GM18951 (cell line): ENCODE results near the gene CCDC74B.
"Not testable (repeated sequence)": the region's sequence is repeated elsewhere in the genome, so short reads cannot be mapped to it uniquely, and the experiment has no call there.

ENCODE experiments used
- POLR2A ChIP-seq: IDR thresholded peaks from 4 replicates; pipeline ENCODE4 v1.6.1; 2011; ENCODE audit warnings: mild to moderate bottlenecking; ENCODE audit not compliant: insufficient read length, insufficient read depth; ENCODE audit errors: extremely low read depth
- in situ Hi-C: fragments of 300-500 bp; cut with MboI; formaldehyde crosslinking; loops from one replicate; pipeline ENCODE4 v1.12.0; 2022; ENCODE audit warnings: low sequenced_read_pairs, mixed read lengths, inconsistent platforms; ENCODE audit not compliant: unreplicated experiment

Gene CCDC74B

DNA sequence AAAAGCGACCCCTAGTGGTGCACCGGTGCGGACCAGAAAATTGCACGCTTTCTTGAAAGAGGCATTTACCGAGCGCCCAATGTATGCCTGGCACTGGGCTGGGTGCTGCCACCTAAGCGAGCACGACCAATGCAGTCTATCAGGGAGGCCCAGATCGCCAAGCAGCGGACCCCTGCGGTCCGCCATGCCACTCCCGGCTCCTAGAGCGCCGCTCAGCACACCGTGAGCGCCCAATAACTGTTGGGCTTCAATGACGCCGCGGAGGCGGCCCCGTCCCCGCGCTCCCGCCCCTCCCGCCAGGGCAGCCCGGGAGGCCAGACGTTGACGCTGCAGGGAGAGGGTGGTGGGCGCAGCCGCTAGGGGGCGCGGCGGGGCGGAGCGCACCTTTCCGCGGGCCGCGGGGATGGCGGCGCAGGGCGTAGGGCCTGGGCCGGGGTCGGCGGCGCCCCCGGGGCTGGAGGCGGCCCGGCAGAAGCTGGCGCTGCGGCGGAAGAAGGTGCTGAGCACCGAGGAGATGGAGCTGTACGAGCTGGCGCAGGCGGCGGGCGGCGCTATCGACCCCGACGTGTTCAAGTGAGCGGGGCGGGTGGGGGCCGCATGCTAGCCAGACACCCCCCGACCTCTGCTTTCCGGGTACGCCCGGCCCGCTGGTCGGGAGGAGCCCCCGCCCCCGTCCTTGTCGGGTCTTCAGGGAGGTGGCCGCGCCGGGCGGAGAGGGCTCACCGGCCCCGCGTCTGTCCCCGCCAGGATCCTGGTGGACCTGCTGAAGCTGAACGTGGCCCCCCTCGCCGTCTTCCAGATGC lies 37.2 kb upstream of the CCDC74B start, which contains the start of gene MZT2B:
Gene MZT2B (plus strand): TSS at position 383 of the 803 bp plus-strand sequence. CDS start 21 bp downstream, at position 404.
- in situ Hi-C loops: loop anchor here (25.0 kb wide), 1 partner anchor 155 kb away; the partner anchor contains the start of gene IMP4
- peak; percentile 81 for TF ChIP-seq POLR2A

DNA sequence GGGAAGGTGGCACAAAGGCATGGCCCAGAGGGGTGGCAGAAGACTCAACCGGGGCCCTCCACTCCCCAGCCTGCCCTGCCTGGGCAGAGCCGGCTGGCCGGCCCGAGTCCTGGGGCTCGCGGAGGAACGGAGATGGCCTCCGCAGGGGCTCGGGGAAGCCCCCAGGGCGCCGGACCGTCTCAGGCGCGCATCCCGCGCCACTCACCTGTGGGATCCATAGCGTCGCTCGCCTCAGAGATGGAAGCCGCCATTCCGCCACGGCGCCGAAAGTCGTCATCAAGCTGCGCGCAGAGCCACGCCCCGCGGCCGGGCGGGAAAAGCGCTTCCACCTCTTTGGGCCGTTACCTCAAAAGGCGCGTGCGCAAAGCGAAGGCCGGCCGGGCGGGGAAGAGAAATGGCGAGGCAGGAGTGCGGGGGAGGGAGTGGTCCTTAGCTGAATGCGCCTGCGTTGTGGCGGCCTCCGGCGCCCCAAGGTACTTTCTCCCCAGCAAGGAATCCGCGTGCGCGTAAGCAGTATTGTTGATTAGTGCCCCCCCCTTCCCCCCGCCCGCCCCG lies 36.5 kb upstream of the CCDC74B start, which contains the start of gene SMPD4:
Gene SMPD4 (minus strand): TSS at position 278 of the 555 bp plus-strand sequence. CDS start 5,010 bp downstream, outside the sequence.
- peak; percentile 66 for TF ChIP-seq POLR2A
- in situ Hi-C loops: loop anchor here (25.0 kb wide), 1 partner anchor 156 kb away; the partner anchor contains the start of gene IMP4

DNA sequence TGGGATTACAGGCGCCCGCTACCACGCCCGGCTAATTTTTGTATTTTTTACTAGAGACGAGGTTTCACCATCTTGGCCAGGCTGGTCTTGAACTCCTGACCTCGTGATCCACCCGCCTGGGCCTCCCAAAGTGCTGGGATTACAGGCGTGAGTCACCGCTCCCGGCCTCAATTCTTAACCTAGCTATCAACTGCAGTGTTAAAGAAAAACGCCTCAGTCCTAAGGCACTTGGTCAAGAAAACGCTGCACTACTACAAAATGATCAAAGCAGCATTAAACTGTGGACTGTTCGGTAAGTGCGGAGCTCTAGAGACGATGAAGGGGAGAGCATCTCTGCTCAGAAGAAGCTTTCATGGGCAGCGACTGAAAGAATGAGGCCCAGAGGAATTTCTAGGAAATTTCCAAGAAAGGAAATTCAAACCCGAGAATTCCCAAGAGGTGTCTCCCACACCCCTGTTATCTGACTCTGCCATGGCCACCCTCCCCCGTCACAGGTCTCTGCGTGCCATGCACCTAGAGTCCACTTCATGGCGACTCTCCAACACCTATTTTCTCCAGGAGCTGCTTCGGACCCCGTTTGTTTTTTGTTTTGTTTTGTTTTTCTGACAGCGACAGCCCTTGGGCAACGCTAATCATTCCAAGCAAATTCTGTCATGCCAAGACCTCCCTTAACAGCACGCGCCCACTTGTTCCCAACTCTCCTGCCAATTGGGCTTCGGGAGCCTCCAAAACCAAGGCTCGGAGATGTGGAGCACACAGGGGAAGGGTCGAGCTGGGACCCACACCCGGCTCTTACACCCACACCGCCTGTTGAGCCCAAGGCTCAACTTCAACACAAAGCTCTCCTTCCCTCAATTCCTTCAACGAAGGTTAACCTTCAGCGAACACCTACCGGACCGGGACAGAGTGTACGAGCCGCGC lies 35.8 kb upstream of the CCDC74B start:
- in situ Hi-C loops: loop anchor here (25.0 kb wide), 1 partner anchor 157 kb away; the partner anchor contains the start of gene IMP4

DNA sequence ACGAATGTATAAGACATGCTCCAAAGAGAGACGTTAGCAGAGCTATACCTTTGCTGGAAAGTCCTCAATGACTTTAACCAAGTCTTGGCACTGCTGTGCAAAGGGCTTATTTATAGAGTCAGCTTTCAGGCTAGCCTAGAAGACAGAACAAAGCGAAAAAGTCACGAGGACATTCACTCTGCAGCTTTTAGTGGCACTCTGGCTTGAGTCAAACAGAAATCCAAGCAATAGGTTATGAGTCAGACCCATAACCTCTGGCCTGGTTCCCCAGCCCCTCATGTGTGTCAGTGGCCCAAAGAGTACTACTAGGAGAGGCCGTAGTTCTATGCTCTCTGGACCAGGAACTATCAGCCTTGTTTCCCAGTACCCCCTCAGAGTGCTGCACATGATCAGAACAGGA lies 30.0 kb upstream of the CCDC74B start:
- in situ Hi-C loops: loop anchor here (25.0 kb wide), 1 partner anchor 162 kb away; the partner anchor contains the start of gene IMP4

DNA sequence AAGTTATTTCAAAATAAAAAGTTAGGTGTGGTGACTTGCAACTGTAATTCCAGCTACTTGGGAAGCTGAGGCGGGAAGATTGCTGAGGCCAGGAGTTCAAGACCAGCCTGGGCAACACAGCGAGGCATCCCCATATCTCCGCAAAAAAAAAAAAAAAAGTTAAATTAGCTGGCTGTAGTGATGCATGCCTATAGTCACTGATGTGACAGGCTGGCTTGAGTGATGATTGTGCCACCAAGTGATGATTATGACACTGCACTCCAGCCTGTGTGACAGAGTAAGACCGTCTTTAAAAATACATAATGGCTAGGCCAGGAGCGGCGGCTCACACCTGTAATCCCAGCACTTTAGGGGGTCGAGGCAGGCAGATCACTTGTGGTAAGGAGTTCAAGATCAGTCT lies 25.0 kb upstream of the CCDC74B start:
- in situ Hi-C loops: loop anchor here (5.0 kb wide), 1 partner anchor 1337 kb away; no protein-coding TSS in a partner anchor

DNA sequence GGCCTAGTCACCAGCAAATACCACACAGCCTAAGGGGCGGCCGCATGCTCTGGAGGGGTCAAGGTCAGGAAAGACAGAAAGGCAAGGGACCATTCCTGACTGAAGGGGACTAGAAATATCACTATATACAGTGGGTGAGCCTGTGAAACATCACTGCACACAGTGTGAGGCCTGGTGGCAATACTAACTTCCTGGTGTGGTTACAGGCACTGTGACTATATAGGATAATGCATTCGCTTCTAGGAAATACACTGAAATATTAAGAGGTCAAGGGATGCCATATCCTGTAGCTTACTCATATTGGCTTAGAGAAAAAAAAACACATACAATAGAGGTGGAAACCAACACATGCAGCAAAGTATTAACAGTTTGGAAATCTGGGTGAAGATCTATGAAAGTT lies 24.3 kb upstream of the CCDC74B start:
- in situ Hi-C loops: loop anchor here (5.0 kb wide), 1 partner anchor 1338 kb away; no protein-coding TSS in a partner anchor

More for the DNA sequence above, 25.0 kb upstream of the CCDC74B start:
- TF ChIP-seq POLR2A: no peak

DNA sequence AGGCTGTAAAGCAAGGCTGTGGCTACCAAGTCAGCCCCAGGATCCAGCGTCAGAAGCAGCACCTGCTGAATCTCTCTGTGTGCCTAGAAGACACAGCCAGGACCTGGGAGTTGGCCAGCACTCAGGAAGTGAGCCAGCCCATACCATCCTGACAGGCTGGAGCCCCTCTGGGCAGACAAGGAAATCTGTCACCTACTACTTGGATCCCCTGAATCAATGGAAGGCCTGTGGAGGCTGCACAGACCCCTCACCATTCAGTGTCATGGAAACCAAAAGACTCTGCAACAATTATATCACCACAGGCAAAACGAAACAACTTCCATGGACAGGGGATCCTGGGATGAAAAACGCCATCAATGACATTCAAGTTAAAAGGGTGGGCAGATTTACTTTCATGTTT lies 21.7 kb upstream of the CCDC74B start:
- in situ Hi-C loops: loop anchor here (5.0 kb wide), 1 partner anchor 1341 kb away; no protein-coding TSS in a partner anchor

DNA sequence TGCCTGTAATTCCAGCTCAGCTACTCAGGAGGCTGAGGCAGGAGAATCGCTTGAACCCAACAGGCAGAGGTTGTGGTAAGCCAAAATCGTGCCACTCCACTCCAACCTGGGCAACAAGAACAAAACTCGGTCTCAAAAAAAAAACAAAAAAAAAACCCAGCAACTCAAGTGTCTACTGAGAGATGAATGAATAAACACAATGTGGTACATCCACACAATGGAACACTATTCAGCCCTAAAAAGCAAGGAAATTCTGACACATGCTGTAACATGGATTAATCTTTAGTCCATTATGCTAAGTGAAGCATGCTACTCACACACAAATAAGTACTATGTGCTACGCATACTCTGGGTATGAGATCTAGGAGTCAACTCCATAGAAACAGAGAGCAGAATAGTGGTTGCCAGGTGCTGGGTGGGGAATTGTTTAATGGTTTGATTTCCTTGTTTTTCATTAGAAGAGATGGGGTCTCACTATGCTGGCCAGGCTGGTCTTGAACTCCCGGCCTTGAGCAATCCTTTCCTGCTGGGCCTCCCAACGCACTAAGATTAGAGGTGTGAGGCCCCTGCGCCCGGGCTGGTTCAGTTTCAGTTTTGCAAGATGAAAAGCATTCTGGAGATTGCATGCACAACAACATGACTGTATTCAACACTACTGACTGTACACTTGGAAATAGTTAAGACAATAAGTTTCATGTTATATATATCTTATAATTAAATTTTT lies 20.5 kb upstream of the CCDC74B start:
- in situ Hi-C loops: loop anchor here (5.0 kb wide), 1 partner anchor 1342 kb away; no protein-coding TSS in a partner anchor
- TF ChIP-seq POLR2A: no peak

DNA sequence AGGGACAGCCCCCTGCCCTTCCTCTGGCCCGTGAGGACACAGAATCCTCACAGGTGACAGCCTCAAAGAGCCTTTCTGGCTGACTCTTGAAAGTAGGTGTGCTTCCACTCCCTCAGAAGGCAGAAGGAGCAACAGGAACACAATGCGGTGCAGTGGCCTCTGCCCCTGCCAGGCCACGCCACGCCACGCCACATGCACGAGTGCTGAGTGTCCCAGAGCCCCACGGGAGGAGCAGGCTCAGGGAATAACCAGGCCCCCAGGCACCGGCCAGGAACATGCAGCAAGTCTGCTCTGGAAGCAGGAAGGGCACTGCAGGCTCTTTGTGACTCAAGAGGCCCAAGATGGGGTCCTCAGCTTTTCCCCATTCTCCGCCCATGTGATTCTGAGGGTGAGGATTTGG lies 18.1 kb upstream of the CCDC74B start:
- in situ Hi-C loops: no loop called here

DNA sequence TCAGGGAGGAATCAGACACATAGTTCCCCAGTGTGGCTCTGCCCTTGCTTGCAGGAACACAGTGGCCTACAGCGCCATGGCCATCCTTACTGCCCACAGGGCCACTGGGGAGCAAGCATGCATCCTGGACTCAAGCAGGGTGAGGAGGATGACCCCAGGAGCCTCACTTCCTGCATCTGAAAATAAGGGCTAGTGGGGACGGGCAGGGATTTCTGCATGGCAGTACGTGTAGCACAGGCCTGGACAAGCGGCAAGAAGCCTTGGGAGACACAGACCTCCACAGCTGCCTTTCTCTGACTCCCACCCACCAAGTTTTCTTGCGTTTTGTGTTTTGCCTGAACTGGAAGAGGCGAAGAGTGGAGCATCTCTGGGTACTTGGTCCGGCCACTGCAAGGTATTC lies 17.6 kb upstream of the CCDC74B start:
- in situ Hi-C loops: not testable (repeated sequence)

More for the DNA sequence above, 18.1 kb upstream of the CCDC74B start:
- TF ChIP-seq POLR2A: no peak

DNA sequence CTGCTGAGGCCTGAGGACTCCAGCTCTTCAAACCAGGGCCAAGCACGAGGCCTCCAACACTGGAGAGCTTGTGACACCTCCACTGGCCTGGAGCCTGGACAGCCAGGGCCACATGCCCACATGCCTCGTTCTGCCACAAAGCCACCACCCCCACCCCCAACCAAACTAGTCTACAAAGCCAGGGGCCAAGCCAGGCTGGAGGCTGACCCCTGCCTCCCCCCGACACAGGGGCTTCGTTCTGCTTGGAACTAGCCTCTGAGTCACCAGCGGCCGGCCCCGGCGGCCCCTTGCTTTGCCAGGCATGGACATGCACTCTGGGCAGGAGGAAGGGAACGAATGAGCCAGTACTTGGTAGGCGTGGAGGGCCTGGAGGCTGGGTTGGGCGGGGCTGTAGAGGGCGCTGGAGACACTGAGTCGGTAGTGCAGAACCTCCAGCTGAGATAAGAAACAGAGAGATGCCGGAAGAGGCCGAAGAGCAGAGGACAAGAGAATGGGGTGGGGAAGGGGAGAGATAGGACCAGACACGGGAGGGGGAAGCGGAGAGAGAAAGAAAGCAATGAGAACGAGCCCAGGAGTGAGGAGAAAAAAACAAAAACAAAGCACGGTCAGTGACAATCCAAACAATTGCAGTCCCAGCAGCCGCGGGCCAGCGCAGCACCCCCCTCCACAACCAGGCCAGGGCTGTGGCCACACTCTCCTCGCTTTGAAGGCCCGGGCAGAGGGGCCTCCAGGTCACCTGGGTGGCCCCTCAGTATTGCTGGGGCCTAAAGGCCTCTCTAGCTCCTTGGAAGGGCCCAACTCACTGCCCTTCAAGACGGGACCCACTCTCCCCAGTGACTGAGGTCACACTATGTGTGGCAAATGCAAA lies 16.2 kb upstream of the CCDC74B start:
- in situ Hi-C loops: not testable (repeated sequence)

DNA sequence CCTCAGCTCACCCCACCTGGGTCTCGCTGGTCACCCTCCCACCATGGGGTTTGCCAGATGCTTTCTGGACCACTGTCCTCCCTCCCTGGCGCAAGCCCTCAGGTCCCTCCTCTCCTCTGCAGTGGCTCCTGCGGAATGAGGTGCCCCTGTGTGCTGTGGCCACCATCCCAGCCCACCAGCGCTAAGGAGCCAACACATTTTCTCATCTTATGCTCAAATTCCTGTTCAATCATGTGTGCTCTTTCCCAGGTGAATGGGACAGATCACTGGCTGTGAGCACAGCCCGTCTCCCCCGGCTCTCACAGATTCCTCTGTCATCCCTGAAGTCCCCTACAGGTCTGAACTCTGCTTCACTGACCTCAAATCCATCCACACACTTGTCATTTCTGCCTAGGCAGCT lies 15.2 kb upstream of the CCDC74B start:
- in situ Hi-C loops: no loop called here
- no peak for TF ChIP-seq POLR2A

DNA sequence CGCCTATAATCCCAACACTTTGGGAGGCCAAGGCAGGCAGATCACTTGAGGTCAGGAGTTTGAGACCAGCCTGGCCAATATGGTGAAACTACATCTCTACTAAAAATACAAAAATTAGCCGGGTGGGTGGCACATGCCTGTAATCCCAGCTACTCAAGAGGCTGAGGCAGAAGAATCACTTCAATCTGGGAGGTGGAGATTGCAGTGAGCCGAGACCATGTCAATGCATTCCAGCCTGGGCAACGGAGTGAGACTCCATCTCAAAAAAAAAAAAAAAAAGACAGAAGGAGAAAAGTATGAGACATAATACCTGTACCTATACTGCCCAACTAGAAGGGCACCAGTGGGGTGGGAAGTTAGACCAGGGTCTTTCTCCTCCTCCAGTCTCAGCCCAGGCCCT lies 14.5 kb upstream of the CCDC74B start:
- in situ Hi-C loops: not testable (repeated sequence)
